HAP-1 (cell line): Measurements from ENCODE around the gene NGLY1.

ENCODE experiments used
- DNase-seq, 2 experiments: peaks; one replicate each; pipeline ENCODE4 v3.0.0-alpha.2; 2016 to 2020; ENCODE audit warnings: low spot score in 2 of 2
- H3K27me3 ChIP-seq: fragments of 250-450 bp; sonication (Bioruptor Pico); 2 replicates; pipeline ENCODE4 v1.5.1; 2020; ENCODE audit warnings: low read depth, mild to moderate bottlenecking, moderate library complexity
- H3K36me3 ChIP-seq: fragments of 250-450 bp; sonication (Bioruptor Pico); replicated peaks from 2 replicates; pipeline ENCODE4 v1.5.1; 2020; ENCODE audit warnings: mild to moderate bottlenecking
- H3K4me1 ChIP-seq: fragments of 250-450 bp; sonication (Bioruptor Pico); 2 replicates; pipeline ENCODE4 v1.5.1; 2020; ENCODE audit warnings: mild to moderate bottlenecking
- H3K4me3 ChIP-seq: fragments of 250-450 bp; sonication (Bioruptor Pico); 2 replicates; pipeline ENCODE4 v1.5.1; 2020; ENCODE audit warnings: mild to moderate bottlenecking, moderate library complexity
- H3K9me3 ChIP-seq: fragments of 250-450 bp; sonication (Bioruptor Pico); 2 replicates; pipeline ENCODE4 v1.5.1; 2020; ENCODE audit warnings: mild to moderate bottlenecking, moderate library complexity
- in situ Hi-C: fragments of 300-500 bp; cut with MboI; formaldehyde crosslinking; loops from 3 replicates; pipeline ENCODE4 v1.14.3; 2020; ENCODE audit warnings: low sequenced_read_pairs, inconsistent platforms, mixed read lengths

The NGLY1 gene

DNA sequence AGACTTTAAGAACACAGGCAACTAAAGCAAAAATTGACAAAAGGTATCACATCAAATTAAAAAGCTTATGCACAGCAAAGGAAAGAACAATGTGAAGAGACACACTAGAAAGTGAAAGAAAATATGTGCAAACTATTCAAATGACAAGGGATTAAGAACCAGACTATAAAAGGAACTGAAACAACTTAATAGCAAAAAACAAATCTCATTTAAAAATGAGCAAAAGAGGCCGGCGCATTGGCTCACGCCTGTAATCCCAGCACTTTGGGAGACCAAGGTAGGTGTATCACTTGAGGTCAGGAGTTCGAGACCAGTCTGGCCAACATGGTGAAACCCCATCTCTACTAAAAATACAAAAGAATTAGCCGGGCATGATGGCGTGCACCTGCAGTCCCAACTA is 14.4 kb downstream of the NGLY1 start:
- no peak overlapping the region for H3K4me3 ChIP-seq
- no peaks in the 10 kb centered on the region for H3K4me1 ChIP-seq
- H3K27me3 ChIP-seq = no peaks in the 10 kb centered on the region
- no peak for DNase-seq
- H3K9me3 ChIP-seq = peaks cover 8% of the 10 kb centered on the region; the same call in 1 of the 2 replicates
- H3K36me3 ChIP-seq = peaks cover 7% of the 10 kb centered on the region; the same call in 1 of the 2 replicates
- in situ Hi-C loops = no loop called here

DNA sequence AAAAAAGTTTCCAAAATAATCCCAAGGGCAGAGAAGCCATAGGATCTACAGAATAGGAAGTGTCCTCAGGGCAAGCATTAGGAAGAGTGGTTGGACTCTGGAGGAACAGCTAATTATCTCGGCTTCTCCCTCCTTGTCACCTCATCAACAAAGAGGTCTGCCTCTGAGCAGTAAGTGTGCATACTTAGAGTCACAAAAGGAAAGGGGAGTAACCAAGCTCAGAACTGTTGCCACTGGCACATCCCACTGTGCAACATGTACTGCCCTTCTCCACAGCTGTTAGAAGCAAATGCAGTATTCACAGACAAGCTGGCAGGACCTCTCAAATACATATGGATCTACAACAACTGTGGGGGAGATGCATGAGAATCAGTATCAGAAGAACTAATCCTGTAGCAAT is 31.5 kb downstream of the NGLY1 start:
- Histone ChIP-seq H3K36me3 (peaks cover 24% of the 10 kb centered on the region), H3K9me3 (no peaks in the 10 kb centered on the region), H3K4me3 (no peak overlapping the region), H3K4me1 (no peaks in the 10 kb centered on the region), H3K27me3 (no peaks in the 10 kb centered on the region)
- in situ Hi-C loops = no loop called here
- no peak for DNase-seq

DNA sequence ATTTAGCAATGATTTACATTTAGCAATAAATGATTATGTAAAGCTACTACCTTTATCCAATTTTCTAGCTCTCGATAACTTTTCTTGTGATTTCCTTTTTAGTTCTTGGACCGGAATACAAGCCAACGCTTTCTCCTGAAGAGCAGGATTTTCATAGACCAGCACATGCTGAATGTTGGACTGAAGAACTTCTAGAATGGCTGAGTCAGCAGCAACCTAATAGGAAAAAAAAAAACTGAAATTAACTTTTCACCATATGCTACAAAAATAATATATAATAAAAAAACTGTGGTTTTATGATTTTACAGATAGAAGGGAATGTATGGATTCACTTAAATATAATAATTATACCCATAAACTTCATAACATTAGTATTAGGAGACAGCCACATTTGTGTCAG is 32.2 kb downstream of the NGLY1 start:
- Histone ChIP-seq H3K9me3 (no peaks in the 10 kb centered on the region), H3K4me3 (no peak overlapping the region), H3K4me1 (no peaks in the 10 kb centered on the region), H3K36me3 (peaks cover 24% of the 10 kb centered on the region), H3K27me3 (no peaks in the 10 kb centered on the region)
- in situ Hi-C loops = no loop called here
- DNase-seq = no peak

DNA sequence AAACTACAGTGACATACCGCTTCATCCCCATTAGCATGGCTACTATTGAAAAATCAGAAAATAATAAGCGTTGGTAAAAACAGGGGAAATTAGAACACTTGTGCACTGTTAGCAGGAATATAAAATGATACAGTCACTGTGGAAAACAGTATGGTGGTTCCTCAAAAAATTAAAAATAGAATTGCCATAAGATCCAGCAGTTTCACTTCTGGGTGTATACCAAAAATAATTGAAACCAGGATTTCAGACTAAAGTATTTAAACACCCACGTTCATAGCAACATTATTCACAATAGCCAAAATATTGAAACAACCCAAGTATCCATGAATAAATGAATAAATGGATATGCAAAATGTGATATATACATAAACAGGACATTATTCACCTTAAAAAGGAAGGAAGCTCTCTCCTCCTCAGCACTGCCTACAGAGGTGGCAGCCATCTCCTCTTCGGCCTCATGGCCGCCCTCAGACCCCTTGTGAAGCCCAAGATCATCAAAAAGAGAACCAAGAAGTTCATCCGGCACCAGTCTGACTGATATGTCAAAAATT is 34.1 kb downstream of the NGLY1 start:
- peaks cover 24% of the 10 kb centered on the region for H3K36me3 ChIP-seq
- DNase-seq = no peak

DNA sequence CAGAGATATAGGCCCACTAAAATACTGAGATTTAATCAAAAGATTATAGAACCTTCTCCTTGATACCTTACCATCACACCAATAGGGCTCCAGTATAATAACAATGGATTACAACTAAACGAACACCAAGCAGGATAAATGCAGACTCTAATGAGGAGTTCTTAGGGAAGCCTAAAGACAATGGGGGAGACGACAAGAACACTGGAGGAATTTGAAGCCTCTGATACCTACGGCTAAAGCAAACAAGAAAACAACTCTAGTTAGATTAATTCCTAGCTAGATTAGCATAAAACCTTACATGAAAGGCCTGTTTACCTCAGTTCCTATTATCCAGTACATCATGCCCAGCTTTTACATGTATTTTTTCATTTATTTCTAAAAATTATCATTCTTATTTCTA is 35.1 kb downstream of the NGLY1 start:
- no peaks in the 10 kb centered on the region for H3K9me3 ChIP-seq
- no peaks in the 10 kb centered on the region for H3K27me3 ChIP-seq
- DNase-seq = no peak
- peaks cover 24% of the 10 kb centered on the region for H3K36me3 ChIP-seq
- H3K4me1 ChIP-seq = no peaks in the 10 kb centered on the region
- in situ Hi-C loops = no loop called here
- no peak overlapping the region for H3K4me3 ChIP-seq

More for the DNA sequence above, 34.1 kb downstream of the NGLY1 start:
- in situ Hi-C loops = no loop called here
- Histone ChIP-seq H3K9me3 (no peaks in the 10 kb centered on the region), H3K27me3 (no peaks in the 10 kb centered on the region), H3K4me3 (no peak overlapping the region), H3K4me1 (no peaks in the 10 kb centered on the region)

DNA sequence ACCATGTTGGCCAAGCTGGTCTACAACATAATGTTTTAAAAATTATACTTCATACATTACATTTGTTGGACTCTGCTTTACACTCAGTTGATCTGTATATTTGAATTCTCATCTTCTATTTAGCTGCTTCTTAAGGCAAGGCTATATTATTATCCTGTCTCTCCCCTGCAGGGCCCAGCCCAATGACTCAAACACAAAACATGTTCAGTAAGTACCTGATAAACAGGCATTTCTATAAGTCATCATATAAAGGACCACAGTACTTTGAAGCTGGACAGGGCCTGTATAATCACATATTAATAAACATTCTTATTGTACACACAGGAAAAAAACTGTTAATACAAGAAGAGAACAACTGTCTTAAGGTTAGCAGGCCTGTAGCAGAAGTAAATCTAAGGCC is 36.2 kb downstream of the NGLY1 start:
- no peaks in the 10 kb centered on the region for H3K9me3 ChIP-seq
- no peaks in the 10 kb centered on the region for H3K27me3 ChIP-seq
- no peak for DNase-seq
- in situ Hi-C loops = no loop called here
- H3K4me1 ChIP-seq = no peaks in the 10 kb centered on the region
- H3K36me3 ChIP-seq = peaks cover 26% of the 10 kb centered on the region
- H3K4me3 ChIP-seq = no peak overlapping the region

DNA sequence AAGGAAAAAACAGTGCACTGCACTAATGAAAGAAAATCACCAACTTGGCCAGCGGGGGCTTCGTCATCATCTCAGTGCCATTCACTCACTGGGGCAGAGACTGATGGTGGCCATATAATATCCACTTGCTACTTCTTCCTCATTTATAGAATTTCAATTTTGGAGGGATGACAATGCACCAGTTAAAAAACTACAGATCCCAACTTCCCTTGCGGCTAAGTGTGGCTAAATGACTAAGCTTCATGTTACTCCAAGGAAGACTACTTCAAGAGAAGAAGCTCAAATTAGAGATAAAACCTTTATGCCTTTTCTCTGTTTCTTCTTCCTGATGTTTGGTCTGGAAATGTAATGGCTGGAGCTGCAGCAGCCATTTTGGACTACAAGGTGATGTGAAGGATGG is 38.8 kb downstream of the NGLY1 start:
- no peak for DNase-seq
- Histone ChIP-seq H3K36me3 (peaks cover 13% of the 10 kb centered on the region), H3K9me3 (no peaks in the 10 kb centered on the region), H3K4me1 (no peaks in the 10 kb centered on the region), H3K27me3 (no peaks in the 10 kb centered on the region), H3K4me3 (no peak overlapping the region)
- in situ Hi-C loops = no loop called here

DNA sequence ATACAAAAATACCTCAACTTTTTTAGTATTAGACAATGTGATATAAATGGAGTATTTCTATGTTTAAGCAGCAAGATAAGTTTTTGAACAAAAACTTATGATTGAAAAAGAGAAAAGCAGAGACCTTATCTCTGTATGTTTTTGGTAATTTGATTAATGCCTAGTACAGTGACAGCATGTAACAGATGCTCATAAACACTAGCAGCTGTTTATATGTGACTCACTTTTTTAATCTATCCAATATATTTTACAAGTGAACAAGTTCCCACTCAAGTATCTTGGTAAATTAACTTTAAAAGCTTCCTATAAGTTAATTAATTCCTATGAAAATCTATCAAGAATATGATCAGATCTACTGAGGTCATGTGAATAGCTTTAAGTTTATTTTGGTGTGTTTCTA is 55.1 kb downstream of the NGLY1 start:
- no peak for DNase-seq
- in situ Hi-C loops = no loop called here
- H3K4me1 ChIP-seq = no peaks in the 10 kb centered on the region
- no peaks in the 10 kb centered on the region for H3K9me3 ChIP-seq
- no peaks in the 10 kb centered on the region for H3K27me3 ChIP-seq
- no peak overlapping the region for H3K4me3 ChIP-seq
- peaks cover 17% of the 10 kb centered on the region for H3K36me3 ChIP-seq

DNA sequence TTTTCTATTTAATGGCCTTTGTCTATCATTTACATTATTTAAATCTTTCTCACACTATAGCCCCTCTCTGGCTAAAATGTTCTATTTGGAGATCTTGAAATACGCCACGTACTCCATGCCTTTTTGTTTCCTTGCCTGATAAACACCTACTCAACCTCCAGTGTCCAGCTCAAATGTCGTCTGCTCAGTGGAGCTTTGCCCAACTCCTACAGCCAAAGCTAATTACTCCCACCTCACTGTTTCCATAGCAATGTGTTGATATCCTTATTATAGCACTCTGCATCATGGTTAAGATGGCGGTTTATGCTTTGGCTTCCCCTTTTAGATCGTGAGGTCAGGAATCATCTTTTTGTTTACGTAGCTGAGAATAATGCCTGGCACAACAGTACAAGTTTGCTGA is 55.9 kb downstream of the NGLY1 start:
- no peaks in the 10 kb centered on the region for H3K27me3 ChIP-seq
- H3K4me1 ChIP-seq = no peaks in the 10 kb centered on the region
- H3K9me3 ChIP-seq = no peaks in the 10 kb centered on the region
- peaks cover 11% of the 10 kb centered on the region for H3K36me3 ChIP-seq
- no peak for DNase-seq
- H3K4me3 ChIP-seq = no peak overlapping the region
- in situ Hi-C loops = no loop called here

DNA sequence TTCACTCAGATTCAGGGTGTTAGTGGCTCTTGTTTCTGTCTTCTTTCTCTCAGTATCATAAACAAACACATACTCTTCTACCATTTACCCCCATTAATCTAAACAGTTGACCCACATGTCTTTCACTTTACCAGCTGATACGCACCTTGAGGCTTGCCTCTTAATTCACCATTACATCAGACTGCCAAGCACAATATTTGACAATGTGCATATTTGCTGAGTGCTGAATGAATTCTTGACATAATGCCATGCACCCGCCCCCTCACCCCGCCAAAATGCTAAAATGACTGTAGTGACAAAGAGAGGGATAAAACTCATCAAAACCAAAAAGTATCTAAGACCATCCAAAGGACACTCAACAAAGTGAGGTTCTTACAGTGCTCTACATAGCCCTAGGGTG is 57.4 kb downstream of the NGLY1 start:
- in situ Hi-C loops = no loop called here
- Histone ChIP-seq H3K4me3 (no peak overlapping the region), H3K36me3 (peaks cover 6% of the 10 kb centered on the region; the same call in 1 of the 2 replicates), H3K27me3 (no peaks in the 10 kb centered on the region), H3K9me3 (no peaks in the 10 kb centered on the region), H3K4me1 (no peaks in the 10 kb centered on the region)
- no peak for DNase-seq

DNA sequence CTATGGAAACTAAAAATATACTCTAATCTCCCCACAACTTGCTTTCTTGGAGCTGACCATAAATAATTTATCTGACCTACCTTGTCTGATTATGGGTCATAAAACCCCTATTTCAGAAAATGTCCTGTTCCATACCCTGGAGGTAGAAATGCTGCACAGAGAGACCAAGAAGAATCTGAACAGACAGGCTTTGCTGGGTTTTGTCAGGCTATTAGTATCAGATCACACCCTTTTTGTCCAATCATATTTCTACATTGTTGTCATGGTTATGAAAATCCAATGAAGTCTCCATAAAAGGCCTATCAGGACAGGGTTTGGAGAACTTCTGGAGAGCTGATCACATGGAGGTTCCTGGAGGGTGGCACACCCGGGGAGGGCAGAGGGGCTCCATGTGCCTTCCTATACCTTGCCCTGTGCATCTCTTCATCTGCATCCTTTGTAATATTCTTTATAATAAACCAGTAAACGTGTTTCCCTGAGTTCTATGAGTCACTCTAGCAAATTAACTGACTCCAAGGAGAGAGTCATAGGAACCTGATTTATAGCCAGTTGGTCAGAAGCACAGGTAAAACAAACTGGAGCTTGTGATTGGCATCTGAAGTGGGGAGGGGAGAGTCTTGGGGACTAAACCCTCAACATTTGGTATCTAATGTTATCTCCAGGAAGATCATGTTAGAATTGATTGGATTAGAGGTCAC is 58.1 kb downstream of the NGLY1 start:
- H3K4me1 ChIP-seq = no peaks in the 10 kb centered on the region
- no peak for DNase-seq
- no peaks in the 10 kb centered on the region for H3K27me3 ChIP-seq
- in situ Hi-C loops = no loop called here
- H3K36me3 ChIP-seq = peaks cover 4% of the 10 kb centered on the region; the same call in 1 of the 2 replicates
- H3K9me3 ChIP-seq = no peaks in the 10 kb centered on the region
- H3K4me3 ChIP-seq = no peak overlapping the region

DNA sequence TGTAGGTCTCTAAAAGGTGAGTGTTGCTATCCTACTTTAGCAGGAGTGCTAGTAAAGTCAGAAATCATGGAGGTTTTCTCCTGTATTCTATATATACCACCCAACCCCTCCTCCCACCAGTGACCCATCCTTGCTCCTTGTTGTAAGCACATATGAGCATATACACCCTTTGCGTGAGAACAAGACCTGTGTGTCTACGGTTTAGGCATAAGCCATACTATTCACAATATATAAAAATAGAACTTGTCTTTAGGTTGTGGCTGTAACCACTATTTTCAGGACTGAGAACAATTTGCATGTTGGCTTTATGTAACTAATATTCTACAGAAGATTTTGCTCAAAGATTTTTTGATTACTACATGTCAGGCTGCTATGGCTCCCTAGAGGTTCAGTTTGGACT is 59.4 kb downstream of the NGLY1 start:
- Histone ChIP-seq H3K36me3 (peaks cover 7% of the 10 kb centered on the region), H3K27me3 (no peaks in the 10 kb centered on the region), H3K9me3 (no peaks in the 10 kb centered on the region), H3K4me1 (no peaks in the 10 kb centered on the region), H3K4me3 (no peak overlapping the region)
- DNase-seq = no peak
- in situ Hi-C loops = no loop called here

DNA sequence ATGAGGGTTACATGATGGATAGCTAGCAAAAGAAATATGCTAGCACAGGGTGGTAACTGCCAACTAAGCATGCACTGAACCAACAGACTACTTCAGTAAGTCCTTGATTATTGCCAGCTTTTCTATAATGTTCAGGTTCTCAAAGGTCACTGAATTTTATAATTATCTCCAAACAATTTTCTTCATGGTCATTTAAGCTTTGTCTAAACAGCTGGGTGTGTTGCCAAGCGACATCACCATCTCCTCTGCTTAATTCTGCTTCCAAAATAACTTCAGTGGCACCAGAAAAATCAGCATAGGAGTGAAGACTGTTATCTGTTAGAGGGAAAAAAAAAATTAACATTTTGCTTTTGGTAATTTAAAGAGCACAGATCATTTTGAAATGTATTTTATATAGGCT is 63.9 kb downstream of the NGLY1 start:
- Histone ChIP-seq H3K4me3 (no peak overlapping the region), H3K27me3 (no peaks in the 10 kb centered on the region), H3K36me3 (peaks cover 3% of the 10 kb centered on the region; the same call in 1 of the 2 replicates), H3K9me3 (no peaks in the 10 kb centered on the region), H3K4me1 (no peaks in the 10 kb centered on the region)
- in situ Hi-C loops = no loop called here
- no peak for DNase-seq

DNA sequence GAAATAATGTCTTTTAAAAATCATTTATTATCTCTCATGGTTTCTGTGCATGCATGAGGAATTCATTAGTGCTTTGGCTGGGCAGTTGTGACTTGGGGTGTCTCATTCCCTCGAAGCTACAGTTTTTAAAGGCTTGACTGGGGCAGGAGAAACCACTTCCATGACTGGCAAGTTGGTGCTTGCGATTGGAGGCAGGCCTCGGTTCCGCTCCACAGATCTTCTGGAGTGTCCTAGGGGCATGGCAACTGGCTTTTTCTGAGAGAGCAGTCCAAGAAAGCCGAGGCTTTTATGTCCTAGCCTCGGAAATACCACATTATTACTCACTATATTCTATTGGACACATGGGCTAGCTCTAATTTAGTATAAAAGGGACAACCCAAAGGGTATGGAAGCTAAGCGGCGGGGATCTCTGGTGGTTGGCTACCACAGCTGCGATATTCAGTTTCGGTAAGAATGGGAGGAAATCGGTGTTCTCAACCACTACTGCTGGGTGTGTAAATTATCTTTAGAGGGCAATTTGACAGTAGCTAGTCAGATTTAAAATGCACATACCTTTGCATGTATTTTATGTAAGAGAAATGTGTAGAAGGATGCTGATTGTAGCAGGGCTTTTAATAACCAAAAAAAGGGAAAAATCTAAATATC is 69.8 kb downstream of the NGLY1 start:
- no peak overlapping the region for H3K4me3 ChIP-seq
- in situ Hi-C loops = no loop called here
- no peaks in the 10 kb centered on the region for H3K9me3 ChIP-seq
- no peaks in the 10 kb centered on the region for H3K4me1 ChIP-seq
- H3K27me3 ChIP-seq = no peaks in the 10 kb centered on the region
- no peaks in the 10 kb centered on the region for H3K36me3 ChIP-seq
- no peak for DNase-seq
